GM18505 (cell line): ENCODE results near the gene ZFPM1.
A peak's percentile ranks its signal among the peaks of the same experiment; 100 is the strongest.

Experiments used
- ATAC-seq: cut with Tn5 transposase; IDR thresholded peaks from one replicate; pipeline ENCODE4 v1.9.1; 2021; ENCODE audit not compliant: unreplicated experiment
- POLR2A ChIP-seq: IDR thresholded peaks from 4 replicates; pipeline ENCODE4 v1.6.1; 2011; ENCODE audit warnings: borderline replicate concordance; ENCODE audit not compliant: insufficient read depth, insufficient read length; ENCODE audit errors: extremely low read depth

The ZFPM1 gene

DNA sequence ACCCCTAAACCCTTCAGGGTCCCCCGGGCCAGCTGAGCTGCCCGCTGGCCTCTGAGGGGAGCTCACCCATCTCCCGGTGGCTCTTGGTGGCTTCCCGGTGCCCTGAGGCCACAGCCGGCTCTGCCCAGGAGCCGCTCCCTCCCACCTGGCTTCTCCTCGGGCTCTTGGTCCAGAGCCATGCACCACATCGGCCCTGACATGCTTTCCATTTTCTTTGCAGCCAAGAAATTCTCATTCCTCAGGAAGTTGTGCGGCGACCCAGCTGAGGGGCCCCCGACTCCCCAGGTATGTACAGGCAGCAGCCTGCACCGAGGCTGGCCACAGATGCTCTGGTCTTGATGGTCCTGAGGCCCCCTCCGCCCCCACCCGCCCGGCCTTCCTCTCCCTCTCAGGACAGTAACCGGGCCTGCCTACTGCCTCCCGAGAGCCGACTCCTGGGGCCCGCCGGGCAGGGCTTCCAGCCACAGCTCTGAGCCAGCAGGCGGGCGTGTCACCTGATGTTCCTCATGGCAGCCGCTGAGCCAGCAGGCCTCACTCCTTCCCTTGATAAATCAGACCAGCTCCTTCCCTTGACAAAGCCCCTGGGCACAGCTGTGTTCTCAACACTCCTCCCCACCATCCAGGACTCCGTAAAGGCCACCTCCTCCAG is 28.4 kb upstream of the ZFPM1 start:
- no peak for ATAC-seq
- TF ChIP-seq POLR2A: no peak

DNA sequence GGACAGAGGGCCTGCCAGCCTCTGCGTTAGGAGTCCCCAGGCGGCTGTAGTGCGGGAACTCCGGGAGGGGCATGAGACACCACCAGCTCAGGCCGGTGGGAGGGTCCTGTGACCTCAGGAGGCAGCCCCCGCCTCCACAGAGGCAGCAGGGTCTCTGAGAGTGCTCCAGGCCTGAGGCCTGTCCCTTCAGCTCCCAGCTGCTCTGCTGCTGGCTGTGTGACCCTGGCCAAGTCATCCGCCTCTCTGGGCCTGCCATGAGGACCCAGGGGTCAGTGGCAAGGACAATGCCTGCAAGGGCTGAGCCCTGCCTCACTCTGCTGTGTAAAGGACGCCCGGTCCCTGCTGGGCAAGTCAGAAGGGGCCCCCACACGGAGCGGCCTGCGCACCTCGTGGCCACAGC is 27.1 kb upstream of the ZFPM1 start:
- no peak for ATAC-seq
- no peak for TF ChIP-seq POLR2A

DNA sequence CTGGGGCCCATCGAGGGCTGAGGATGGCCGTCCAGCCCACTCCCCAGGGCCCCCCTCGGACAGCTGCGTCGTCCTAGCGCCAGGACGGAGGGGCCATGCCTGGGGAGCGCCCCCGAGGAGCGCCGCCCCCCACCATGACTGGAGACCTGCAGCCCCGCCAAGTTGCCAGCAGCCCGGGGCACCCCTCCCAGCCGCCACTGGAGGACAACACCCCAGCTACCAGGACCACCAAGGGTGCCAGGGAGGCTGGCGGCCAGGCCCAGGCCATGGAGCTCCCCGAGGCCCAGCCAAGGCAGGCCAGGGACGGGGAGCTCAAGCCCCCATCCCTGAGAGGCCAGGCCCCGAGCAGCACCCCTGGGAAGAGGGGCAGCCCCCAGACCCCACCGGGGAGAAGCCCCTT is 25.7 kb upstream of the ZFPM1 start:
- ATAC-seq: no peak
- TF ChIP-seq POLR2A: no peak

DNA sequence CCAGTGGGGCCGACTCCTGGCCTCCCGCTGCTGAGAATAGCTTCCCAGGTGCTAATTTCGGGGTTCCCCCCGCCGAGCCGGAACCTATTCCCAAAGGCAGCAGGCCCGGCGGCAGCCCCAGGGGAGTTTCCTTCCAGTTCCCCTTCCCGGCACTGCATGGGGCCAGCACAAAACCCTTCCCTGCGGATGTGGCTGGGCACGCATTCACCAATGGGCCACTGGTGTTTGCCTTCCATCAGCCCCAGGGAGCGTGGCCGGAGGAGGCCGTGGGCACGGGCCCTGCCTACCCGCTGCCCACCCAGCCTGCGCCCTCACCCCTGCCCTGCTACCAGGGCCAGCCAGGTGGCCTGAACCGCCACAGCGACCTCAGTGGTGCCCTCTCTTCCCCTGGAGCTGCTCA is 24.9 kb upstream of the ZFPM1 start:
- no peak for ATAC-seq
- TF ChIP-seq POLR2A: no peak

DNA sequence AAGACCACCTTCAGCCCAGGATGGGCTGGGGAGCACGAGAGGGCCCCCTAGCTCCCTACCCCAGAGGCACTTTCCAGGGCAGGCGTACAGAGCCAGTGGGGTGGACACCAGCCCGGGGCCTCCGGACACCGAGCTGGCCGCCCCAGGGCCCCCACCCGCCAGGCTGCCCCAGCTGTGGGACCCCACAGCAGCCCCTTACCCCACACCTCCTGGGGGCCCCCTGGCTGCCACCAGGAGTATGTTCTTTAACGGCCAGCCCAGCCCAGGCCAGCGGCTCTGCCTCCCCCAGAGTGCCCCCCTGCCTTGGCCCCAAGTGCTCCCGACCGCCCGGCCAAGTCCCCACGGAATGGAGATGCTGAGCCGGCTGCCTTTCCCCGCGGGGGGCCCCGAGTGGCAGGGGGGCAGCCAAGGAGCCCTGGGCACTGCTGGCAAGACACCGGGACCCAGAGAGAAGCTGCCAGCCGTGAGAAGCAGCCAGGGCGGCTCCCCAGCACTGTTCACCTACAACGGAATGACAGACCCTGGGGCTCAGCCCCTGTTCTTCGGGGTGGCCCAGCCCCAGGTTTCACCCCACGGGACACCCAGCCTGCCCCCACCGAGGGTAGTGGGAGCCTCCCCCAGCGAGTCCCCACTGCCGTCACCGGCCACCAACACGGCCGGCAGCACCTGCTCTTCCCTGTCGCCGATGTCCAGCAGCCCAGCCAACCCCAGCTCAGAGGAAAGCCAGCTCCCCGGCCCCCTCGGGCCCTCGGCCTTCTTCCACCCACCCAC is 24.3 kb upstream of the ZFPM1 start:
- no peak for ATAC-seq
- no peak for TF ChIP-seq POLR2A

DNA sequence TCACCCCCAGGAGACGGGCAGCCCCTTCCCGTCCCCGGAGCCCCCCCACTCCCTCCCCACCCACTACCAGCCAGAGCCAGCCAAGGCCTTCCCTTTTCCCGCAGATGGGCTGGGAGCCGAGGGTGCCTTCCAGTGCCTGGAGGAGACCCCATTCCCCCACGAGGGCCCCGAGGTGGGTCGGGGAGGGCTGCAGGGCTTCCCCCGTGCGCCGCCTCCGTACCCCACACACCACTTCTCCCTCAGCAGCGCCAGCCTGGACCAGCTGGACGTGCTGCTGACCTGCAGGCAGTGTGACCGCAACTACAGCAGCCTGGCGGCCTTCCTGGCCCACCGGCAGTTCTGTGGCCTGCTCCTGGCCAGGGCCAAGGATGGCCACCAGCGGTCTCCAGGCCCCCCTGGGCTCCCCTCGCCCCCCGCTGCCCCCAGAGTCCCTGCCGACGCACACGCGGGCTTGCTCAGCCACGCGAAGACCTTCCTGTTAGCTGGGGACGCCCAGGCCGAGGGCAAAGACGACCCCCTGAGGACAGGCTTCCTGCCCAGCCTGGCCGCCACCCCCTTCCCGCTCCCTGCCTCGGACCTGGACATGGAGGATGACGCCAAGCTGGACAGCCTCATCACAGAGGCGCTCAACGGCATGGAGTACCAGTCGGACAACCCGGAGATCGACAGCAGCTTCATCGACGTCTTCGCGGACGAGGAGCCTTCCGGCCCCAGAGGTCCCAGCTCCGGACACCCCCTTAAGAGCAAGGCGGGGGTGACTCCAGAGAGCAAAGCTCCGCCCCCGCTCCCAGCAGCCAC is 23.5 kb upstream of the ZFPM1 start:
- ATAC-seq: no peak

DNA sequence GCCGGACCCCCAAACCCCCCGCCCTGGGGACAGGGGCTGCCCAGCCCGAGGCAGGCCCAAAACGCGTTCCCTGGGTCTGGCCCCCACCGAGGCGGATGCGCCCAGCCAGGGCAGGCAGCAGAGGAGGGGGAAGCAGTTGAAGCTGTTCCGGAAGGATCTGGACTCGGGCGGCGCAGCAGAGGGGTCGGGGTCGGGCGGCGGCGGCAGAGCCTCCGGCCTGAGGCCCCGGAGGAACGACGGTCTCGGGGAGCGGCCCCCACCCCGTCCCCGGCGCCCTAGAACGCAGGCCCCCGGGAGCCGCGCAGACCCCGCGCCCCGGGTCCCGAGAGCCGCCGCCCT is 22.9 kb upstream of the ZFPM1 start:
- ATAC-seq: peak; percentile 31
- no peak for TF ChIP-seq POLR2A

More for the DNA sequence above, 23.5 kb upstream of the ZFPM1 start:
- TF ChIP-seq POLR2A: no peak

DNA sequence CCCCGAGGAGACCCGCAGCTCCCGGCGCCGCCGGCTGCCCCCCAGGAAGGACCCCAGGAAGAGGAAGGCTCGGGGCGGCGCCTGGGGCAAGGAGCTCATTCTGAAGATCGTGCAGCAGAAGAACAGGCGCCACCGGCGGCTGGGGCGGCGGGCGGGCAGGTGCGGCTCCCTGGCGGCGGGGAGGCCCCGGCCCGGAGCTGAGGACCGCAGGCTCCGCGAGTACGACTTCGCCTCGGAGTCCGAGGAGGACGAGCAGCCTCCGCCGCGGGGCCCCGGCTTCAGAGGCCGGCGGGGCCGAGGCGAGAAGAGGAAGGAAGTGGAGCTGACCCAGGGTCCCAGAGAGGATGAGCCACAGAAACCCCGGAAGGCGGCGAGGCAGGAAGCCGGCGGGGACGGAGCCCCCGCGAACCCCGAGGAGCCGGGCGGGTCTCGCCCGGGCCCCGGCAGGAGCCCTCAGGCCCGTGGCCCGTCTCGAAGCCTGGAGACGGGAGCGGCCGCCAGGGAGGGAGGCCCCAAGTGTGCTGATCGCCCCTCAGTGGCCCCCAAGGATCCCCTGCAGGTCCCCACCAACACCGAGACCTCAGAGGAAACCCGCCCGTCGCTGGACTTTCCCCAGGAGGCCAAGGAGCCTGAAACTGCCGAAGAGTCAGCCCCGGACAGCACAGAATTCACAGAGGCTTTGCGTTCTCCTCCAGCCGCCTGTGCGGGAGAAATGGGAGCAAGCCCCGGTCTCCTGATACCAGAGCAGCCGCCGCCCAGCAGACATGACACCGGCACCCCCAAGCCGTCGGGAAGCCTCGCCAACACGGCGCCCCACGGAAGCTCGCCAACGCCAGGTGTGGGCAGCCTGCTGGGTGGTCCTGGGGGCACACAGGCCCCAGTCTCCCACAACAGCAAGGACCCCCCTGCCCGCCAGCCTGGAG is 22.3 kb upstream of the ZFPM1 start:
- TF ChIP-seq POLR2A: peak; percentile 54
- peak; percentile 47 for ATAC-seq

DNA sequence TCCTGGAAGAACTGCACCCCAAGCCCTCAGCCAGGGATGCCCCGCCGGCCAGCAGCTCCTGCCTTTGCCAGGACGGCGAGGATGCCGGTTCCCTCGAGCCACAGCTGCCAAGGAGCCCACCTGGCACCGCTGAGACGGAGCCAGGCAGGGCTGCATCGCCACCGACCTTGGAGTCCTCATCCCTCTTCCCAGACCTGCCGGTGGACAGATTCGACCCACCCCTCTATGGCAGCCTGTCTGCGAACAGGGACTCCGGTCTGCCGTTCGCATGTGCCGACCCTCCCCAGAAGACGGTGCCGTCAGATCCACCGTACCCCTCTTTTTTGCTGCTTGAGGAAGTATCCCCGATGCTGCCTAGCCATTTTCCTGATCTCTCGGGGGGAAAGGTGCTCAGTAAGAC is 21.4 kb upstream of the ZFPM1 start:
- TF ChIP-seq POLR2A: no peak
- ATAC-seq: no peak

DNA sequence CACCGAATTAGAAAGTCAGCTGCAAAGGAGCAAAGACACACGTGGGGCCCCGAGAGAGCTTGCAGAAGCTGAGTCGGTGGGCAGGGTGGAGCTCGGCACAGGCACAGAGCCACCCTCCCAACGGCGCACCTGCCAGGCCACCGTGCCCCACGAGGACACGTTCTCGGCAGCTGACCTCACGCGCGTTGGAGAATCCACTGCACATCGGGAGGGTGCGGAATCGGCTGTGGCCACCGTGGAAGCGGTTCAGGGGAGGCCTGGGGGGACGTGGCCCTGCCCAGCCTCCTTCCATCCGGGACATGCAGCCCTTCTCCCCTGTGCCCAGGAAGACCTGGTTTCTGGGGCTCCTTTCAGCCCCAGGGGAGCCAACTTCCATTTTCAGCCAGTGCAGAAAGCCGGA is 20.9 kb upstream of the ZFPM1 start:
- no peak for TF ChIP-seq POLR2A
- no peak for ATAC-seq

DNA sequence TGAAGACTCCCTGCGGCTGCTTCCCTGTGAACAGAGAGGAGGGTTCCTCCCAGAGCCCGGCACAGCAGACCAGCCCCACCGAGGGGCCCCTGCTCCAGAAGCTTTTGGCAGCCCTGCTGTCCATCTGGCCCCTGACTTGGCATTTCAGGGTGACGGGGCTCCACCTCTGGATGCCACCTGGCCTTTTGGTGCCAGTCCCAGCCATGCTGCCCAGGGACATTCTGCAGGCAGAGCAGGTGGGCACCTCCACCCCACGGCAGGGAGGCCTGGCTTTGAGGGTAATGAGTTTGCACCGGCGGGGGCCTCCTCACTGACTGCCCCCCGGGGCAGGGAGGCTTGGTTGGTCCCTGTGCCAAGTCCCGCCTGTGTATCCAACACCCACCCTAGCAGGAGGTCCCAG is 20.3 kb upstream of the ZFPM1 start:
- TF ChIP-seq POLR2A: no peak
- no peak for ATAC-seq

DNA sequence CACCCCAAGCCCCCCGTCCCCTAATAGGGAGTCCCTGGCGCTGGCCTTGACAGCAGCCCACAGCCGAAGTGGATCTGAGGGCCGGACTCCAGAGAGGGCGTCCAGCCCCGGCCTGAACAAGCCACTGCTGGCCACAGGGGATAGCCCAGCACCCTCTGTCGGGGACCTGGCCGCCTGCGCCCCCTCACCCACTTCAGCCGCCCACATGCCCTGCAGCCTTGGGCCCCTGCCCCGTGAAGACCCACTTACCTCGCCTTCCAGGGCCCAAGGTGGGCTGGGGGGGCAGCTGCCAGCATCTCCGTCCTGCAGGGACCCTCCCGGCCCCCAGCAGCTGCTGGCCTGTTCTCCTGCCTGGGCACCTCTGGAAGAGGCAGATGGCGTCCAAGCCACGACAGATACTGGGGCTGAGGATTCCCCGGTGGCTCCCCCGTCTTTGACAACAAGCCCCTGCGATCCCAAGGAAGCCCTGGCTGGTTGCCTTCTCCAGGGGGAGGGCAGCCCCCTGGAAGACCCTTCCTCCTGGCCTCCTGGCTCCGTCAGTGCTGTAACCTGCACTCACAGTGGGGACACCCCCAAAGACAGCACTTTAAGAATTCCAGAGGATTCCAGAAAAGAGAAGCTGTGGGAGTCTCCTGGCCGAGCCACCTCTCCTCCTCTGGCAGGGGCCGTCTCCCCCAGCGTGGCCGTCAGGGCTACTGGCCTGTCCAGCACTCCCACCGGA is 19.3 kb upstream of the ZFPM1 start:
- ATAC-seq: no peak
- no peak for TF ChIP-seq POLR2A
